ENCODE data around the gene ADAMTS9. TPM values are rescaled to one million over a fixed set of nuclear protein-coding genes. Genes with fewer than 3 reads are reported as not detected.

ADAMTS9 gene
- not detected for total RNA-seq
- not detected for polyA plus RNA-seq

- Mint-ChIP-seq H3K9me3 (peaks cover 0 to 13% (median 6%) of the 10 kb centered on the region in 5 donors), H3K27ac (no peak within 1 kb of the TSS), H3K4me1 (peaks cover 0 to 9% (median 3%) of the 10 kb centered on the region in 3 donors), H3K4me3 (no peak within 1 kb of the TSS), H3K27me3 (peaks cover 18 to 39% of the 10 kb centered on the region in 2 donors), H3K36me3 (peaks cover 0 to 7% (median 0%) of the 10 kb centered on the region in 3 donors)
- Histone ChIP-seq H3K4me1 (ENCODE audit: insufficient read depth, low read length) (no peaks in the 10 kb centered on the region), H3K27ac (ENCODE audit: low read depth, low read length) (no peak within 1 kb of the TSS), H3K36me3 (ENCODE audit: insufficient read depth, low read length) (no peaks in the 10 kb centered on the region), H3K9me3 (ENCODE audit: low read length) (no peaks in the 10 kb centered on the region), H3K4me3 (ENCODE audit: low read length) (no peak within 1 kb of the TSS), H3K27me3 (ENCODE audit: insufficient read depth, low read length, poor library complexity, severe bottlenecking) (no peaks in the 10 kb centered on the region)
- CTCF ChIA-PET = no interaction called here
- POLR2A ChIA-PET = no interaction called here
- DNase-seq = no peak
These were observed at the start of gene ADAMTS9 for GRCh38 chr3:64687781-64688604. Gene ADAMTS9, minus strand, starts transcription at chr3:64688000. Its CDS starts 343 bp downstream, at chr3:64687657.

GRCh38 chr3:64732576-64732975 lies 44.8 kb upstream of the ADAMTS9 start:
- Histone ChIP-seq H3K27ac (ENCODE audit: low read depth, low read length) (no peak overlapping the region), H3K36me3 (ENCODE audit: insufficient read depth, low read length) (no peaks in the 10 kb centered on the region), H3K9me3 (ENCODE audit: low read length) (no peaks in the 10 kb centered on the region), H3K4me3 (ENCODE audit: low read length) (no peak overlapping the region), H3K27me3 (ENCODE audit: insufficient read depth, low read length, poor library complexity, severe bottlenecking) (no peaks in the 10 kb centered on the region), H3K4me1 (ENCODE audit: insufficient read depth, low read length) (no peaks in the 10 kb centered on the region)
- ChIA-PET CTCF (interaction anchor here (1.7 kb wide), 1 partner anchor 9 kb away, joined by 3 read pairs; no protein-coding TSS in a partner anchor), POLR2A (no interaction called here)
- no peak for DNase-seq
- peaks cover 2 to 14% (median 8%) of the 10 kb centered on the region in 5 donors for H3K9me3 Mint-ChIP-seq
- no peaks in the 10 kb centered on the region for H3K36me3 Mint-ChIP-seq
- H3K4me1 Mint-ChIP-seq = no peaks in the 10 kb centered on the region
- H3K27me3 Mint-ChIP-seq = no peaks in the 10 kb centered on the region
- no peak overlapping the region for H3K27ac Mint-ChIP-seq
- H3K4me3 Mint-ChIP-seq = no peak overlapping the region

DNA sequence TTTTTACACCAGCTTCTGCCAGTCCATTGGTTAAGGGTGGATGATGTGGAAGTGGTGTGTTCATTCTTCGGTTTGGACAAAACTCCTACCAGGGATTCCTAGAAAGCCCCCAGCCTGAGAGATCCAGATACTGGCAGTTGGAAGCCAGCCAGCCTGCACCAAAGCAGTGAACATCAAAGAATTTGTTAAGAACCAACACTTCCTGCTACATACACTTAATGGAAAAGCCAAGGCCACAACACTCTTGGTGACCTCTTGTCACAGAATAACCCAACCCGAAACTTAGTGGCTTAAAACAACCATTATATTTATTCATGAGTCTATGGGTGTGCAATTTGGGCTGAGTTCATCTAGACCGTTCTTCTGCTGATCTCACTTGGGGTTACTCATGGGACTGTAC lies 42.9 kb upstream of the ADAMTS9 start:
- Mint-ChIP-seq H3K36me3 (no peaks in the 10 kb centered on the region), H3K27ac (no peak overlapping the region), H3K4me1 (no peaks in the 10 kb centered on the region), H3K9me3 (peaks cover 2 to 14% (median 6%) of the 10 kb centered on the region in 5 donors), H3K27me3 (no peaks in the 10 kb centered on the region), H3K4me3 (no peak overlapping the region)
- CTCF ChIA-PET = no interaction called here
- H3K27ac ChIP-seq (ENCODE audit: low read depth, low read length) = no peak overlapping the region
- POLR2A ChIA-PET = no interaction called here
- no peaks in the 10 kb centered on the region for H3K27me3 ChIP-seq (ENCODE audit: insufficient read depth, low read length, poor library complexity, severe bottlenecking)
- no peak for DNase-seq
- no peaks in the 10 kb centered on the region for H3K36me3 ChIP-seq (ENCODE audit: insufficient read depth, low read length)
- H3K4me1 ChIP-seq (ENCODE audit: insufficient read depth, low read length) = no peaks in the 10 kb centered on the region
- no peaks in the 10 kb centered on the region for H3K9me3 ChIP-seq (ENCODE audit: low read length)
- H3K4me3 ChIP-seq (ENCODE audit: low read length) = no peak overlapping the region

- Mint-ChIP-seq H3K4me3 (no peak overlapping the region), H3K27me3 (no peaks in the 10 kb centered on the region), H3K36me3 (no peaks in the 10 kb centered on the region), H3K27ac (no peak overlapping the region), H3K9me3 (peaks cover 0 to 8% (median 3%) of the 10 kb centered on the region in 5 donors), H3K4me1 (no peaks in the 10 kb centered on the region)
- H3K36me3 ChIP-seq (ENCODE audit: insufficient read depth, low read length) = no peaks in the 10 kb centered on the region
- POLR2A ChIA-PET = no interaction called here
- H3K27me3 ChIP-seq (ENCODE audit: insufficient read depth, low read length, poor library complexity, severe bottlenecking) = no peaks in the 10 kb centered on the region
- H3K4me3 ChIP-seq (ENCODE audit: low read length) = no peak overlapping the region
- CTCF ChIA-PET = no interaction called here
- DNase-seq = no peak
- no peaks in the 10 kb centered on the region for H3K4me1 ChIP-seq (ENCODE audit: insufficient read depth, low read length)
- H3K27ac ChIP-seq (ENCODE audit: low read depth, low read length) = no peak overlapping the region
- H3K9me3 ChIP-seq (ENCODE audit: low read length) = no peaks in the 10 kb centered on the region
These were observed 41.2 kb upstream of the ADAMTS9 start for GRCh38 chr3:64728994-64729393.

DNA sequence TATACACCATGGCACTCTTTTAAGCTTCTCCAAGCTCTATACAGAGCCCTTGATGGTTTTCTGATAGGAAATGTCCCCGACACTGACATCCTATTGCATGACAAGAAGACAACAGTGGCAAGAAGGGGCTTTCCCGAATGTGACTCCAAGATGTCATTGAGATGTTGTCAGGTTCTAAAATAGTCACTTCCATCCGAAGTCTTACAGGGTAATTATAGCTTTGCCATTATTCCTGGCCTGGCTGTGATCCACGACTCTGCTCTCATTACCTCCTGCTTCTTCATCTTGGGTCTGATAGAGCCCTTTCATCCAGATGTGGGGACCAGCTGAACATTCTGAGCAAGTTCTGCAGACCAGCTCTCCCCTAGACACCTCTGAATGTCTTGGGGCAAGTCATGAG lies 40.6 kb upstream of the ADAMTS9 start:
- Mint-ChIP-seq H3K9me3 (peaks cover 0 to 8% (median 3%) of the 10 kb centered on the region in 5 donors), H3K27ac (peak overlapping the region in 2 of 8 donors; percentile 4 to 78), H3K4me1 (no peaks in the 10 kb centered on the region), H3K27me3 (no peaks in the 10 kb centered on the region), H3K36me3 (no peaks in the 10 kb centered on the region), H3K4me3 (no peak overlapping the region)
- no peaks in the 10 kb centered on the region for H3K9me3 ChIP-seq (ENCODE audit: low read length)
- no peak for DNase-seq
- H3K36me3 ChIP-seq (ENCODE audit: insufficient read depth, low read length) = no peaks in the 10 kb centered on the region
- no peak overlapping the region for H3K27ac ChIP-seq (ENCODE audit: low read depth, low read length)
- H3K4me3 ChIP-seq (ENCODE audit: low read length) = no peak overlapping the region
- ChIA-PET POLR2A (no interaction called here), CTCF (no interaction called here)
- H3K4me1 ChIP-seq (ENCODE audit: insufficient read depth, low read length) = no peaks in the 10 kb centered on the region
- no peaks in the 10 kb centered on the region for H3K27me3 ChIP-seq (ENCODE audit: insufficient read depth, low read length, poor library complexity, severe bottlenecking)

GRCh38 chr3:64726414-64727090 lies 38.8 kb upstream of the ADAMTS9 start:
- no peaks in the 10 kb centered on the region for H3K4me1 ChIP-seq (ENCODE audit: insufficient read depth, low read length)
- DNase-seq = no peak
- ChIA-PET CTCF (no interaction called here), POLR2A (no interaction called here)
- Mint-ChIP-seq H3K36me3 (no peaks in the 10 kb centered on the region), H3K27me3 (no peaks in the 10 kb centered on the region), H3K4me3 (no peak overlapping the region), H3K9me3 (peaks cover 0 to 4% (median 2%) of the 10 kb centered on the region in 5 donors), H3K4me1 (no peaks in the 10 kb centered on the region), H3K27ac (no peak overlapping the region)
- H3K4me3 ChIP-seq (ENCODE audit: low read length) = no peak overlapping the region
- H3K27ac ChIP-seq (ENCODE audit: low read depth, low read length) = no peak overlapping the region
- no peaks in the 10 kb centered on the region for H3K27me3 ChIP-seq (ENCODE audit: insufficient read depth, low read length, poor library complexity, severe bottlenecking)
- H3K36me3 ChIP-seq (ENCODE audit: insufficient read depth, low read length) = no peaks in the 10 kb centered on the region
- H3K9me3 ChIP-seq (ENCODE audit: low read length) = no peaks in the 10 kb centered on the region

- Mint-ChIP-seq H3K36me3 (no peaks in the 10 kb centered on the region), H3K27me3 (no peaks in the 10 kb centered on the region), H3K4me3 (no peak overlapping the region), H3K27ac (no peak overlapping the region), H3K4me1 (no peaks in the 10 kb centered on the region), H3K9me3 (peaks cover 0 to 8% (median 2%) of the 10 kb centered on the region in 5 donors)
- H3K4me1 ChIP-seq (ENCODE audit: insufficient read depth, low read length) = no peaks in the 10 kb centered on the region
- DNase-seq = no peak
- CTCF ChIA-PET = no interaction called here
- H3K9me3 ChIP-seq (ENCODE audit: low read length) = no peaks in the 10 kb centered on the region
- POLR2A ChIA-PET = no interaction called here
- H3K4me3 ChIP-seq (ENCODE audit: low read length) = no peak overlapping the region
- no peaks in the 10 kb centered on the region for H3K27me3 ChIP-seq (ENCODE audit: insufficient read depth, low read length, poor library complexity, severe bottlenecking)
- H3K27ac ChIP-seq (ENCODE audit: low read depth, low read length) = no peak overlapping the region
- H3K36me3 ChIP-seq (ENCODE audit: insufficient read depth, low read length) = no peaks in the 10 kb centered on the region
These were observed 31.2 kb upstream of the ADAMTS9 start for GRCh38 chr3:64718976-64719375.

DNA sequence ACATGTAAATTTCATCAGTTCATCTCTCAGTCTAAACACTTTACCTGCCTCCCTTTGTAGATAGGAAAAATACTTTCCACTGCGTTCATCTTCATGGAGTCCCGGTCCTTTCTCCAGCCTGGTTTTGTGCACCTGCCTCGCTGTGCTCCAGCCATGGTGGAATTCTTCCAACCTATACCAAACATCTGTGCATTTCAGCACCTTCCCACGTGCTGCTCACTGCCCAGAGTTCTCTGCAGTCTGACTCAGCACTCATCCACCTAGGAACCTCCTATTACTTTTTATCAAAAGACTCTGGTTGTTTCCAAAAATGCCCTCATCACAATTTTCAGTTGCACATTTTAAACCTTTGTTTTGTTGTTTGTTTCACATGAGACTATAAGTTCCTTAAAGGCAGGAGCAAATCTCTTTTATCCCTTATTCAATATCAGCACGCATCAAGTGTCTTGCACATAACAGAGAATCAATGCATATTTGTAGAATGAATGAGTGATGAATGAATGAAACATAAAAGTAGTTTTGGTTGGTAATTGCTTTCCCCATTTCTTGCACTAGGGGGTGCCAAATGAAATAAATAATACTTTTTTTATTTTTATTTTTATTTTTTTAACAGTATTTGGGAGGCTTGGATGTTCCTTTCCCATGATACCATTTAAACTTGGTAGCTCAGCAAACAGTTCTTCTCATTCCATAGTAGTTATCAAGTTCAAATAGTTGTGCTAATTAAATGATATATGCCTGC lies 30.2 kb upstream of the ADAMTS9 start:
- Histone ChIP-seq H3K4me1 (ENCODE audit: insufficient read depth, low read length) (no peaks in the 10 kb centered on the region), H3K9me3 (ENCODE audit: low read length) (no peaks in the 10 kb centered on the region), H3K27ac (ENCODE audit: low read depth, low read length) (no peak overlapping the region), H3K4me3 (ENCODE audit: low read length) (no peak overlapping the region), H3K36me3 (ENCODE audit: insufficient read depth, low read length) (no peaks in the 10 kb centered on the region), H3K27me3 (ENCODE audit: insufficient read depth, low read length, poor library complexity, severe bottlenecking) (no peaks in the 10 kb centered on the region)
- CTCF ChIA-PET = no interaction called here
- DNase-seq = no peak
- Mint-ChIP-seq H3K4me1 (no peaks in the 10 kb centered on the region), H3K36me3 (no peaks in the 10 kb centered on the region), H3K9me3 (peaks cover 0 to 8% (median 2%) of the 10 kb centered on the region in 5 donors), H3K4me3 (no peak overlapping the region), H3K27me3 (no peaks in the 10 kb centered on the region), H3K27ac (no peak overlapping the region)
- POLR2A ChIA-PET = no interaction called here
